ENCODE measurements around the gene KCNQ5.

DNA sequence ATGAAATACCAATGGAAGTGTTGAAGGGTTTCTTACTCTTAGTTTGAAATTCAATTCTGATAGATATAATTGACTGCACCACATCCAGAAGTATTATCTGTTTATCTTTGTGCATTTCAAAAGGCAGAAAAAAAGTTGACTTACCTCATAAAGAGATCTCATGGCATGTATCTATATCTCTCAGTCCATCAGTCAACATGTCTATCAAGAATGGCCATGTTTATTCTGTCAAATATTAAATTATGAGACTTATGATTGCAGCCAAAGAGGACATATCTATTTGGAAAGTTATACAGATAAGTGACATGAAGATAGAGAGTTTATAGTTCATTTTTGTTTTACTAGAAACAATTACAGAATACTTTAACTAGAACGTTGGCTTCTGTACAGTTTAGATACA, 325.7 kb downstream of the KCNQ5 start:
- TF ChIP-seq, protein P1, sequence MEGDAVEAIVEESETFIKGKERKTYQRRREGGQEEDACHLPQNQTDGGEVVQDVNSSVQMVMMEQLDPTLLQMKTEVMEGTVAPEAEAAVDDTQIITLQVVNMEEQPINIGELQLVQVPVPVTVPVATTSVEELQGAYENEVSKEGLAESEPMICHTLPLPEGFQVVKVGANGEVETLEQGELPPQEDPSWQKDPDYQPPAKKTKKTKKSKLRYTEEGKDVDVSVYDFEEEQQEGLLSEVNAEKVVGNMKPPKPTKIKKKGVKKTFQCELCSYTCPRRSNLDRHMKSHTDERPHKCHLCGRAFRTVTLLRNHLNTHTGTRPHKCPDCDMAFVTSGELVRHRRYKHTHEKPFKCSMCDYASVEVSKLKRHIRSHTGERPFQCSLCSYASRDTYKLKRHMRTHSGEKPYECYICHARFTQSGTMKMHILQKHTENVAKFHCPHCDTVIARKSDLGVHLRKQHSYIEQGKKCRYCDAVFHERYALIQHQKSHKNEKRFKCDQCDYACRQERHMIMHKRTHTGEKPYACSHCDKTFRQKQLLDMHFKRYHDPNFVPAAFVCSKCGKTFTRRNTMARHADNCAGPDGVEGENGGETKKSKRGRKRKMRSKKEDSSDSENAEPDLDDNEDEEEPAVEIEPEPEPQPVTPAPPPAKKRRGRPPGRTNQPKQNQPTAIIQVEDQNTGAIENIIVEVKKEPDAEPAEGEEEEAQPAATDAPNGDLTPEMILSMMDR (IDR thresholded peaks at IDR 0.05), result no peak
- no peak for TF ChIP-seq POLR2A (IDR thresholded peaks at IDR 0.05)

Measured in thyroid gland (tissue), 4 donors.